IMR-90 (cell line): ENCODE results near the gene EBF4. TPM values are rescaled to one million over a fixed set of nuclear protein-coding genes. Genes with fewer than 3 reads are reported as not detected.

ENCODE experiments used
- ATAC-seq: fragments of 200-7000 bp; cut with Tn5 transposase; 2 replicates; pipeline ENCODE4 v1.9.1; 2020; ENCODE audit warnings: low read depth, mild to moderate bottlenecking, moderate library complexity
- BruUV-seq: library from RNA; stranded (reverse); fragments of 400-500 nt; replicated peaks from 2 replicates; lab custom pipeline; 2021; lab: Mats Ljungman, UMichigan
- CTCF ChIA-PET: fragments of 300-600 bp; formaldehyde crosslinking; extraction: SDS; loops from one replicate; lab custom pipeline; 2021; ENCODE audit warnings: antibody characterized with exemption; lab: Yijun Ruan, JAX
- POLR2A ChIA-PET: fragments of 300-600 bp; sonication (Branson Sonifier 250); formaldehyde crosslinking; loops from one replicate; lab custom pipeline; 2022; ENCODE audit warnings: antibody characterized with exemption; ENCODE audit not compliant: unreplicated experiment; lab: Charles Lee
- DNase-seq: peaks from one replicate; pipeline ENCODE4 v3.0.0; 2013
- H2AFZ ChIP-seq: replicated peaks from 2 replicates; pipeline ENCODE3; 2013; ENCODE audit warnings: low read length, mild to moderate bottlenecking; ENCODE audit not compliant: poor library complexity
- H2AK5ac ChIP-seq: 2 replicates; pipeline ENCODE4 v1.6.1; 2013; ENCODE audit warnings: low read depth, low read length, inconsistent platforms
- H2AK9ac ChIP-seq: replicated peaks from 2 replicates; pipeline ENCODE3; 2013; ENCODE audit warnings: mild to moderate bottlenecking, low read depth, low read length, moderate library complexity; ENCODE audit not compliant: poor library complexity
- H2BK120ac ChIP-seq: 2 replicates; pipeline ENCODE4 v1.6.1; 2013; ENCODE audit warnings: low read depth, low read length, inconsistent platforms
- H2BK15ac ChIP-seq: 3 replicates; pipeline ENCODE4 v1.6.1; 2013; ENCODE audit warnings: low read depth, low read length, inconsistent platforms
- H2BK20ac ChIP-seq: 2 replicates; pipeline ENCODE4 v1.6.1; 2013; ENCODE audit warnings: low read depth, mild to moderate bottlenecking, inconsistent platforms, low read length, moderate library complexity
- H2BK5ac ChIP-seq: 2 replicates; pipeline ENCODE4 v1.6.1; 2013; ENCODE audit warnings: mild to moderate bottlenecking, low read depth, low read length, inconsistent platforms; ENCODE audit not compliant: poor library complexity, severe bottlenecking
- H3K14ac ChIP-seq: replicated peaks from 2 replicates; pipeline ENCODE4 v1.6.1; 2013; ENCODE audit warnings: low read depth, low read length, inconsistent platforms
- H3K18ac ChIP-seq: 2 replicates; pipeline ENCODE4 v1.6.1; 2013; ENCODE audit warnings: low read depth, low read length, control low read depth
- H3K23ac ChIP-seq: 2 replicates; pipeline ENCODE4 v1.6.1; 2013; ENCODE audit warnings: low read depth, low read length, inconsistent platforms
- H3K27ac ChIP-seq: 2 replicates; pipeline ENCODE4 v1.5.1; 2013; ENCODE audit warnings: mild to moderate bottlenecking, control low read depth, low read length; ENCODE audit not compliant: insufficient read depth
- H3K27me3 ChIP-seq: 2 replicates; pipeline ENCODE4 v1.6.1; 2013; ENCODE audit warnings: low read length; ENCODE audit not compliant: control insufficient read depth, insufficient read depth
- H3K36me3 ChIP-seq: 2 replicates; pipeline ENCODE4 v1.6.1; 2013; ENCODE audit warnings: low read length, mixed read lengths; ENCODE audit not compliant: control insufficient read depth, insufficient read depth
- H3K4ac ChIP-seq: 2 replicates; pipeline ENCODE4 v1.6.1; 2013; ENCODE audit warnings: low read depth, low read length, inconsistent platforms
- H3K4me1 ChIP-seq: 2 replicates; pipeline ENCODE4 v1.6.1; 2013; ENCODE audit warnings: low read length, mixed read lengths; ENCODE audit not compliant: control insufficient read depth, insufficient read depth
- H3K4me2 ChIP-seq: 2 replicates; pipeline ENCODE4 v1.6.1; 2013; ENCODE audit warnings: low read depth, mild to moderate bottlenecking, control low read depth, low read length, moderate library complexity
- H3K4me3 ChIP-seq: 2 replicates; pipeline ENCODE4 v1.5.1; 2013; ENCODE audit warnings: low read depth, mild to moderate bottlenecking, control low read depth, low read length, moderate library complexity; ENCODE audit not compliant: insufficient read depth
- H3K56ac ChIP-seq: 2 replicates; pipeline ENCODE4 v1.6.1; 2013; ENCODE audit warnings: low read length, inconsistent platforms; ENCODE audit not compliant: insufficient read depth; ENCODE audit errors: extremely low read depth
- H3K79me1 ChIP-seq, 2 experiments: 2 replicates each; pipeline ENCODE4 v1.6.1; 2013; ENCODE audit warnings: low read length in 2 of 2, inconsistent platforms in 1 of 2, low read depth in 1 of 2
- H3K9ac ChIP-seq: 2 replicates; pipeline ENCODE4 v1.6.1; 2013; ENCODE audit warnings: low read depth, low read length, control low read depth
- H3K9me1 ChIP-seq: 2 replicates; pipeline ENCODE4 v1.6.1; 2013; ENCODE audit warnings: low read length, inconsistent platforms; ENCODE audit not compliant: insufficient read depth
- H3K9me3 ChIP-seq: 2 replicates; pipeline ENCODE4 v1.6.1; 2013; ENCODE audit warnings: low read length; ENCODE audit not compliant: control insufficient read depth, insufficient read depth
- H4K20me1 ChIP-seq: 2 replicates; pipeline ENCODE4 v1.6.1; 2013; ENCODE audit warnings: low read length, inconsistent platforms; ENCODE audit not compliant: insufficient read depth
- H4K5ac ChIP-seq: 2 replicates; pipeline ENCODE4 v1.6.1; 2013; ENCODE audit warnings: mild to moderate bottlenecking, low read depth, low read length, control low read depth
- H4K8ac ChIP-seq, 2 experiments: 2 replicates each; pipeline ENCODE4 v1.6.1; 2013; ENCODE audit warnings: low read depth in 2 of 2, low read length in 2 of 2, control low read depth in 1 of 2, inconsistent platforms in 1 of 2
- H4K91ac ChIP-seq: 2 replicates; pipeline ENCODE4 v1.6.1; 2013; ENCODE audit warnings: low read depth, low read length, inconsistent platforms; ENCODE audit not compliant: insufficient read depth
- BHLHE40 ChIP-seq: fragments of 150-350 bp; IDR thresholded peaks from 2 replicates; pipeline ENCODE4 v1.6.1; 2016; ENCODE audit warnings: mild to moderate bottlenecking, low read depth, low read length
- CEBPB ChIP-seq: IDR thresholded peaks from 2 replicates; pipeline ENCODE4 v1.6.1; 2012; ENCODE audit warnings: low read depth, low read length, improper control_type of control experiment
- NFE2L2 ChIP-seq: fragments of 150-350 bp; IDR thresholded peaks from 2 replicates; pipeline ENCODE4 v1.6.1; 2016; ENCODE audit warnings: low read depth, mild to moderate bottlenecking, low read length
- POLR2A ChIP-seq: IDR thresholded peaks from 2 replicates; pipeline ENCODE4 v1.6.1; 2012; ENCODE audit warnings: mild to moderate bottlenecking, low read depth, low read length
- WGBS, 2 experiments: methylation state at CpG; one replicate each; pipeline versions ENCODE4 v1.1.5 to v1.1.7; 2013; ENCODE audit warnings: missing lambda C conversion rate in 2 of 2; ENCODE audit not compliant: insufficient read length in 1 of 2; ENCODE audit errors: extremely low coverage in 2 of 2; 5-methylcytosine and 5-hydroxymethylcytosine counted together
- dilution Hi-C: fragments of 300-500 bp; cut with HindIII; formaldehyde crosslinking; loops from one replicate; pipeline ENCODE4 v1.14.3; 2018; ENCODE audit warnings: low sequenced_read_pairs; ENCODE audit not compliant: unreplicated experiment
- in situ Hi-C: fragments of 300-500 bp; cut with MboI; formaldehyde crosslinking; loops from 3 replicates; pipeline ENCODE4 v1.14.3; 2019; ENCODE audit warnings: low sequenced_read_pairs, inconsistent platforms, mixed read lengths
- intact Hi-C: fragments of 100-400 bp; cut with micrococcal nuclease; formaldehyde crosslinking; loops from 2 replicates; pipeline ENCODE4 v1.10.0; 2022
- polyA plus RNA-seq, 3 experiments: library from polyadenylated mRNA; depleted of rRNA; stranded (reverse); fragments of >200 nt; gene quantifications; 2 replicates each; pipeline ENCODE4 v1.2.3, GENCODE V29; 2012; ENCODE audit warnings: low replicate concordance in 1 of 3
- total RNA-seq: library from RNA; depleted of rRNA; stranded (reverse); fragments of >200 nt; gene quantifications from 2 replicates; pipeline ENCODE4 v1.2.3, GENCODE V29; 2012
- TF ChIP-seq, protein P1 (sequence below): conservative IDR thresholded peaks from 2 replicates; pipeline ENCODE4 v1.5.1; 2012; ENCODE audit warnings: mild to moderate bottlenecking, low read depth, low read length, improper control_type of control experiment
- TF ChIP-seq, protein P2 (sequence below): fragments of 150-350 bp; IDR thresholded peaks from 2 replicates; pipeline ENCODE4 v1.6.1; 2016; ENCODE audit warnings: low read depth, mild to moderate bottlenecking, low read length, moderate library complexity, borderline replicate concordance

The EBF4 gene
- total and polyA plus RNA-seq, 2 of the 4 experiments (the other 2 are of a cell fraction) = 0.18 to 1.1 TPM

DNA sequence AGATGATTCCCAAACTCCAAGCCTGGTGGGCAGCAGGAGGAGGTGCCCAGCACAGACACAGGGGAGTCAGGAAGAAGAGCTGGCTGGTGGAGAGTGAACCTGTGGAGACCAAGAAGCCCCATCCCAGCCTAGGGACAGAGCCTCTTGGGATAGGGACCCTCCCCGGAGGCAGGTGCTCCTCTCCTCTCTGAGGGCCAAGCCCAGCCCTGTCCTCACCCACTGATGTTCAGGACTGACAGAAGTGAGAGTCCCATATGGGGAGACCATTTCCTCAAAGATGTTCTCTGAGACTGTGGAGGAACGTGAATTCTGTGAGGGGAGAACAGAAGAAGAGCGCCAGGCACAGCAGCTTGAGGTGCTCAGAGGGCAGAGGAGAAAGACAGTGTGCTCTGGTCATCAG lies 2.4 kb upstream of the EBF4 start:
- H3K9ac ChIP-seq = no peak overlapping the region
- POLR2A ChIA-PET = no interaction called here
- WGBS, 2 experiments = no CpG with 5 or more reads among the region's 3 CpGs

More for the DNA sequence above, 2.4 kb upstream of the EBF4 start:
- no peak for DNase-seq
- Histone ChIP-seq H3K14ac (no peak overlapping the region), H2BK5ac (no peak overlapping the region), H3K79me1 (no peaks in the 10 kb centered on the region), H4K5ac (no peak overlapping the region), H2AK9ac (no peak overlapping the region), H3K18ac (no peak overlapping the region), H3K4me2 (no peak overlapping the region), H2BK15ac (no peak overlapping the region), H4K91ac (no peak overlapping the region), H3K9me1 (no peaks in the 10 kb centered on the region; the same call in 1 of the 2 replicates), H3K4ac (no peak overlapping the region), H3K9me3 (no peaks in the 10 kb centered on the region), H4K8ac (no peak overlapping the region), H3K23ac (no peak overlapping the region), H2BK120ac (no peak overlapping the region), H3K36me3 (no peaks in the 10 kb centered on the region), H2AFZ (no peak overlapping the region), H3K4me1 (no peaks in the 10 kb centered on the region), H3K27ac (no peak overlapping the region), H3K56ac (no peak overlapping the region), H2BK20ac (no peak overlapping the region), H4K20me1 (no peaks in the 10 kb centered on the region), H3K27me3 (peaks cover 56% of the 10 kb centered on the region), H2AK5ac (no peak overlapping the region), H3K4me3 (no peak overlapping the region)
- intact Hi-C loops = no loop called here
- no TSS peak for BruUV-seq
- dilution Hi-C loops = no loop called here
- no peak for ATAC-seq
- TF ChIP-seq, protein P1, sequence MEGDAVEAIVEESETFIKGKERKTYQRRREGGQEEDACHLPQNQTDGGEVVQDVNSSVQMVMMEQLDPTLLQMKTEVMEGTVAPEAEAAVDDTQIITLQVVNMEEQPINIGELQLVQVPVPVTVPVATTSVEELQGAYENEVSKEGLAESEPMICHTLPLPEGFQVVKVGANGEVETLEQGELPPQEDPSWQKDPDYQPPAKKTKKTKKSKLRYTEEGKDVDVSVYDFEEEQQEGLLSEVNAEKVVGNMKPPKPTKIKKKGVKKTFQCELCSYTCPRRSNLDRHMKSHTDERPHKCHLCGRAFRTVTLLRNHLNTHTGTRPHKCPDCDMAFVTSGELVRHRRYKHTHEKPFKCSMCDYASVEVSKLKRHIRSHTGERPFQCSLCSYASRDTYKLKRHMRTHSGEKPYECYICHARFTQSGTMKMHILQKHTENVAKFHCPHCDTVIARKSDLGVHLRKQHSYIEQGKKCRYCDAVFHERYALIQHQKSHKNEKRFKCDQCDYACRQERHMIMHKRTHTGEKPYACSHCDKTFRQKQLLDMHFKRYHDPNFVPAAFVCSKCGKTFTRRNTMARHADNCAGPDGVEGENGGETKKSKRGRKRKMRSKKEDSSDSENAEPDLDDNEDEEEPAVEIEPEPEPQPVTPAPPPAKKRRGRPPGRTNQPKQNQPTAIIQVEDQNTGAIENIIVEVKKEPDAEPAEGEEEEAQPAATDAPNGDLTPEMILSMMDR = no peak
- TF ChIP-seq, protein P2, sequence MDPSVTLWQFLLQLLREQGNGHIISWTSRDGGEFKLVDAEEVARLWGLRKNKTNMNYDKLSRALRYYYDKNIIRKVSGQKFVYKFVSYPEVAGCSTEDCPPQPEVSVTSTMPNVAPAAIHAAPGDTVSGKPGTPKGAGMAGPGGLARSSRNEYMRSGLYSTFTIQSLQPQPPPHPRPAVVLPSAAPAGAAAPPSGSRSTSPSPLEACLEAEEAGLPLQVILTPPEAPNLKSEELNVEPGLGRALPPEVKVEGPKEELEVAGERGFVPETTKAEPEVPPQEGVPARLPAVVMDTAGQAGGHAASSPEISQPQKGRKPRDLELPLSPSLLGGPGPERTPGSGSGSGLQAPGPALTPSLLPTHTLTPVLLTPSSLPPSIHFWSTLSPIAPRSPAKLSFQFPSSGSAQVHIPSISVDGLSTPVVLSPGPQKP = no peak
- TF ChIP-seq POLR2A (no peak), BHLHE40 (no peak), CEBPB (no peak), NFE2L2 (no peak)
- CTCF ChIA-PET = no interaction called here
- in situ Hi-C loops = no loop called here
